H9 (cell line): ENCODE results near the gene CLMN. TPM values are rescaled to one million over a fixed set of nuclear protein-coding genes. Genes with fewer than 3 reads are reported as not detected.

Source experiments
- DNase-seq: peaks from one replicate; pipeline ENCODE4 v3.0.0-alpha.2; 2017
- H2AFZ ChIP-seq: one replicate; pipeline ENCODE4 v1.6.1; 2013; ENCODE audit warnings: mild to moderate bottlenecking, low read length, control low read depth, moderate library complexity
- H2AK5ac ChIP-seq: 2 replicates; pipeline ENCODE4 v1.6.1; 2013; ENCODE audit warnings: low read length, control low read depth, mixed read lengths; ENCODE audit not compliant: insufficient read length
- H2BK120ac ChIP-seq: one replicate; pipeline ENCODE4 v1.6.1; 2013; ENCODE audit warnings: low read depth, mild to moderate bottlenecking, low read length, control low read depth, inconsistent platforms; ENCODE audit not compliant: poor library complexity, severe bottlenecking
- H2BK12ac ChIP-seq: 2 replicates; pipeline ENCODE4 v1.6.1; 2013; ENCODE audit warnings: low read length, control low read depth, mixed read lengths, low read depth; ENCODE audit not compliant: insufficient read length
- H2BK15ac ChIP-seq: 2 replicates; pipeline ENCODE4 v1.6.1; 2013; ENCODE audit warnings: low read depth, low read length, control low read depth
- H2BK20ac ChIP-seq: one replicate; pipeline ENCODE4 v1.6.1; 2013; ENCODE audit warnings: low read depth, mild to moderate bottlenecking, low read length, control low read depth, inconsistent platforms; ENCODE audit not compliant: poor library complexity, severe bottlenecking
- H2BK5ac ChIP-seq: 2 replicates; pipeline ENCODE4 v1.6.1; 2013; ENCODE audit warnings: low read length, control low read depth, mixed read lengths; ENCODE audit not compliant: insufficient read length
- H3K14ac ChIP-seq: 2 replicates; pipeline ENCODE4 v1.6.1; 2013; ENCODE audit warnings: low read length, control low read depth; ENCODE audit not compliant: insufficient read depth
- H3K18ac ChIP-seq: 2 replicates; pipeline ENCODE4 v1.6.1; 2013; ENCODE audit warnings: low read depth, mild to moderate bottlenecking, mixed read lengths, low read length, control low read depth; ENCODE audit not compliant: insufficient read length
- H3K23ac ChIP-seq: 2 replicates; pipeline ENCODE4 v1.6.1; 2013; ENCODE audit warnings: low read length, control low read depth, mixed read lengths, low read depth; ENCODE audit not compliant: insufficient read length
- H3K23me2 ChIP-seq: 2 replicates; pipeline ENCODE4 v1.6.1; 2013; ENCODE audit warnings: low read depth, mild to moderate bottlenecking, mixed read lengths, low read length, control low read depth; ENCODE audit not compliant: insufficient read length, poor library complexity, severe bottlenecking
- H3K27ac ChIP-seq: 2 replicates; pipeline ENCODE4 v1.5.1; 2013; ENCODE audit warnings: low read length, control low read depth, mixed read lengths, low read depth; ENCODE audit not compliant: insufficient read length
- H3K27me3 ChIP-seq: 2 replicates; pipeline ENCODE4 v1.6.1; 2013; ENCODE audit warnings: low read length, control low read depth, inconsistent platforms; ENCODE audit not compliant: insufficient read depth
- H3K4ac ChIP-seq: 2 replicates; pipeline ENCODE4 v1.6.1; 2013; ENCODE audit warnings: low read depth, mild to moderate bottlenecking, control low read depth, inconsistent platforms, low read length, moderate library complexity
- H3K4me1 ChIP-seq: 2 replicates; pipeline ENCODE4 v1.6.1; 2013; ENCODE audit warnings: low read length, control low read depth, inconsistent platforms; ENCODE audit not compliant: insufficient read depth
- H3K4me2 ChIP-seq: 2 replicates; pipeline ENCODE4 v1.6.1; 2013; ENCODE audit warnings: low read length, control low read depth, mixed read lengths; ENCODE audit not compliant: insufficient read length, insufficient read depth
- H3K56ac ChIP-seq: 2 replicates; pipeline ENCODE4 v1.6.1; 2013; ENCODE audit warnings: low read depth, mild to moderate bottlenecking, mixed read lengths, low read length, control low read depth; ENCODE audit not compliant: insufficient read length
- H3K79me1 ChIP-seq: 2 replicates; pipeline ENCODE4 v1.6.1; 2013; ENCODE audit warnings: low read depth, mild to moderate bottlenecking, moderate library complexity, low read length, control low read depth, inconsistent platforms; ENCODE audit not compliant: insufficient read depth, poor library complexity, severe bottlenecking
- H3K79me2 ChIP-seq: 2 replicates; pipeline ENCODE4 v1.6.1; 2013; ENCODE audit warnings: low read length, control low read depth, inconsistent platforms; ENCODE audit not compliant: insufficient read depth
- H3K9ac ChIP-seq: 2 replicates; pipeline ENCODE4 v1.6.1; 2013; ENCODE audit warnings: low read length, control low read depth, mixed read lengths; ENCODE audit not compliant: insufficient read length; ENCODE audit errors: extremely low read depth
- H3K9me3 ChIP-seq: one replicate; pipeline ENCODE4 v1.6.1; 2013; ENCODE audit warnings: low read depth, low read length, inconsistent platforms; ENCODE audit not compliant: control insufficient read depth
- H3T11ph ChIP-seq: one replicate; pipeline ENCODE4 v1.6.1; 2013; ENCODE audit warnings: mild to moderate bottlenecking, low read length, control low read depth, inconsistent platforms
- H4K20me1 ChIP-seq: one replicate; pipeline ENCODE4 v1.6.1; 2013; ENCODE audit not compliant: control insufficient read depth, insufficient read length, insufficient read depth
- H4K5ac ChIP-seq: 2 replicates; pipeline ENCODE4 v1.6.1; 2013; ENCODE audit warnings: low read depth, mild to moderate bottlenecking, mixed read lengths, low read length, control low read depth; ENCODE audit not compliant: insufficient read length
- H4K8ac ChIP-seq: replicated peaks from 2 replicates; pipeline ENCODE4 v1.6.1; 2013; ENCODE audit warnings: low read length, control low read depth, mixed read lengths, low read depth; ENCODE audit not compliant: insufficient read length
- H4K91ac ChIP-seq: 2 replicates; pipeline ENCODE4 v1.6.1; 2013; ENCODE audit warnings: low read depth, mild to moderate bottlenecking, moderate library complexity, mixed read lengths, low read length, control low read depth; ENCODE audit not compliant: insufficient read length
- H3K27ac Mint-ChIP-seq, 3 experiments: 2 replicates in 2 of 3; 3 replicates in 1 of 3; pipeline ENCODE4 v1.8.0; 2020 to 2021; ENCODE audit warnings: mixed read lengths in 3 of 3, mild to moderate bottlenecking in 1 of 3, moderate library complexity in 1 of 3
- H3K27me3 Mint-ChIP-seq: 2 replicates; pipeline ENCODE4 v1.8.0; 2021; ENCODE audit warnings: low read depth, mild to moderate bottlenecking, moderate library complexity, mixed read lengths
- H3K36me3 Mint-ChIP-seq, 3 experiments: 2 replicates in 2 of 3; 3 replicates in 1 of 3; pipeline ENCODE4 v1.8.0; 2020 to 2021; ENCODE audit warnings: low read depth in 3 of 3, mixed read lengths in 3 of 3; ENCODE audit not compliant: insufficient read depth in 1 of 3
- H3K4me1 Mint-ChIP-seq, 2 experiments: 2 replicates each; pipeline ENCODE4 v1.8.0; 2020; ENCODE audit warnings: mixed read lengths in 2 of 2
- H3K4me3 Mint-ChIP-seq, 2 experiments: 2 replicates in 1 of 2; 3 replicates in 1 of 2; pipeline ENCODE4 v1.8.0; 2020 to 2021; ENCODE audit warnings: mild to moderate bottlenecking in 2 of 2, mixed read lengths in 2 of 2, moderate library complexity in 1 of 2
- H3K9me3 Mint-ChIP-seq, 2 experiments: 2 replicates in 1 of 2; 3 replicates in 1 of 2; pipeline ENCODE4 v1.8.0; 2020; ENCODE audit warnings: mild to moderate bottlenecking in 2 of 2, mixed read lengths in 2 of 2, moderate library complexity in 1 of 2
- CTCF ChIP-seq: fragments of 200-600 bp; sonication (generic); conservative IDR thresholded peaks from 3 replicates; pipeline ENCODE4 v1.8.0; 2021; ENCODE audit warnings: antibody characterized with exemption, mild to moderate bottlenecking
- WGBS: extraction: QIAGEN DNeasy Blood & Tissue Kit; methylation state at CpG from one replicate; pipeline ENCODE4 v1.1.7; 2013; ENCODE audit warnings: missing lambda C conversion rate, low lambda C conversion rate, mixed read lengths; ENCODE audit not compliant: insufficient read length; ENCODE audit errors: extremely low coverage; 5-methylcytosine and 5-hydroxymethylcytosine counted together
- total RNA-seq: library from RNA; stranded (reverse); gene quantifications from 2 replicates; pipeline ENCODE4 v1.2.1, GENCODE V29; 2021

CLMN gene
- total RNA-seq, 1 experiment from 2014 or later = 7.6 TPM

DNA sequence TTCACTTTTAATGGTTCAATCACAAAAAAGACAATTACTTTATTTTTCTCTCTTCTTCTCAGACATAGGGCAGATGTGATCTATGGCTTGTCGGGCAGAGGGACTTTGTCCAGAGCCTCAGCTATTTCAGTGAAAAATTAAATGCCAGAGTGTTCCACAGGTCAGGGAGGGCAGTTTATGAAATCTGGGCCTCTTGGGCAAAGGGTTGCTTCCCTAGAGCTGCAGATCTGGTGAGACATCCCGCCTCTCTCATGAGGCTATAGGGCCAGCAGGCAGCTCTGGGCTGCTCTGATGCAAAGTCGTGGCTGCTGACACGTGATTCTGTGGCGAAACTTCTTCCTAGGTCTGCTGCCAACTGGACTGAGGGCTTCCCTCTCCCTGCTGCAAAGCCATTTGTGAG is 6.0 kb downstream of the CLMN start:
- no peaks in the 10 kb centered on the region for H3K79me2 ChIP-seq
- TF ChIP-seq CTCF = no peak
- peaks cover 34% of the 10 kb centered on the region for H3K27me3 Mint-ChIP-seq

More for the DNA sequence above, 6.0 kb downstream of the CLMN start:
- whole genome bisulfite sequencing = no CpG with 5 or more reads among the region's 5 CpGs
- H3K18ac ChIP-seq = no peak overlapping the region
- Mint-ChIP-seq H3K9me3 (peaks cover 0 to 4% of the 10 kb centered on the region in 2 experiments; a peak in 2 of 5 replicates), H3K36me3 (peaks cover 0 to 2% (median 0%) of the 10 kb centered on the region in 3 experiments; a peak in 2 of 7 replicates), H3K27ac (no peak overlapping the region), H3K4me1 (peaks cover 13 to 19% of the 10 kb centered on the region in 2 experiments), H3K4me3 (no peak overlapping the region)
- H3K4me1 ChIP-seq = no peaks in the 10 kb centered on the region; the same call in 1 of the 2 replicates
- H3T11ph ChIP-seq = no peak overlapping the region
- no peak overlapping the region for H3K56ac ChIP-seq
- no peak overlapping the region for H2BK20ac ChIP-seq
- H2BK120ac ChIP-seq = no peak overlapping the region
- H4K91ac ChIP-seq = no peak overlapping the region
- H2AFZ ChIP-seq = no peak overlapping the region
- no peak for DNase-seq
- no peaks in the 10 kb centered on the region for H3K9me3 ChIP-seq
- H3K79me1 ChIP-seq = no peaks in the 10 kb centered on the region
- no peak overlapping the region for H4K5ac ChIP-seq
- H3K27ac ChIP-seq = no peak overlapping the region
- no peak overlapping the region for H2AK5ac ChIP-seq
- H2BK5ac ChIP-seq = no peak overlapping the region
- H3K4me2 ChIP-seq = no peak overlapping the region
- H3K14ac ChIP-seq = no peak overlapping the region
- no peak overlapping the region for H3K9ac ChIP-seq
- no peak overlapping the region for H2BK12ac ChIP-seq
- no peak overlapping the region for H2BK15ac ChIP-seq
- no peaks in the 10 kb centered on the region for H3K23me2 ChIP-seq
- no peak overlapping the region for H3K4ac ChIP-seq
- H4K8ac ChIP-seq = no peak overlapping the region
- H3K23ac ChIP-seq = no peak overlapping the region
- H4K20me1 ChIP-seq = no peaks in the 10 kb centered on the region
- peaks cover 5% of the 10 kb centered on the region; the same call in 1 of the 2 replicates for H3K27me3 ChIP-seq
